A549 (cell line): ENCODE data around the gene DTNB.

Source experiments
- BCL3 ChIP-seq: fragments of >200 bp; sonication (Bioruptor Twin); formaldehyde crosslinking; IDR thresholded peaks from 3 replicates; pipeline ENCODE4 v1.6.1; 2016
- CEBPB ChIP-seq, 2 experiments: fragments of >200 bp in 1 of 2; sonication (Bioruptor Twin) in 1 of 2; formaldehyde crosslinking in 1 of 2; IDR thresholded peaks; 2 replicates each; pipeline ENCODE4 v1.6.1; 2012 to 2016
- EHF ChIP-seq: fragments of 250-450 bp; sonication (Bioruptor Pico); IDR thresholded peaks from 2 replicates; pipeline ENCODE4 v1.5.0; 2020; ENCODE audit warnings: mild to moderate bottlenecking
- EP300 ChIP-seq, 2 experiments: fragments of >200 bp; sonication (Bioruptor Twin); formaldehyde crosslinking; IDR thresholded peaks; 2 replicates in 1 of 2; 3 replicates in 1 of 2; pipeline ENCODE4 v1.6.1; 2016 to 2017
- HMGXB4 ChIP-seq: fragments of 250-450 bp; sonication (Bioruptor Pico); IDR thresholded peaks from 2 replicates; pipeline ENCODE4 v1.5.0; 2021; ENCODE audit warnings: mild to moderate bottlenecking, moderate library complexity, borderline replicate concordance
- MAFK ChIP-seq: fragments of 450-650 bp; IDR thresholded peaks from 2 replicates; pipeline ENCODE4 v1.6.1; 2014; ENCODE audit not compliant: partially characterized antibody
- MAZ ChIP-seq: fragments of 150-350 bp; IDR thresholded peaks from 2 replicates; pipeline ENCODE4 v1.6.1; 2014; ENCODE audit warnings: antibody characterized with exemption, low read depth, low read length, borderline replicate concordance
- PBX3 ChIP-seq: IDR thresholded peaks from 2 replicates; pipeline ENCODE4 v1.6.1; 2012
- POLR2A ChIP-seq: IDR thresholded peaks from 2 replicates; pipeline ENCODE4 v1.6.1; 2012; ENCODE audit warnings: mild to moderate bottlenecking, low read length
- SREBF2 ChIP-seq: fragments of 450-650 bp; IDR thresholded peaks from 2 replicates; pipeline ENCODE4 v1.6.1; 2014; ENCODE audit warnings: mild to moderate bottlenecking, moderate library complexity
- TFCP2L1 ChIP-seq: fragments of 250-450 bp; sonication (Bioruptor Pico); IDR thresholded peaks from 2 replicates; pipeline ENCODE4 v1.5.0; 2021; ENCODE audit warnings: mild to moderate bottlenecking
- ZC3H11A ChIP-seq: fragments of 450-650 bp; IDR thresholded peaks from 2 replicates; pipeline ENCODE4 v1.6.1; 2014; ENCODE audit warnings: antibody characterized with exemption, mild to moderate bottlenecking
- TF ChIP-seq, protein P1 (sequence below): fragments of >200 bp; sonication (Bioruptor Twin); formaldehyde crosslinking; IDR thresholded peaks from 3 replicates; pipeline ENCODE4 v1.5.1; 2016
- TF ChIP-seq, protein P2 (sequence below): fragments of 200-600 bp; sonication (generic); IDR thresholded peaks from 2 replicates; pipeline ENCODE4 v1.6.1; 2016; ENCODE audit warnings: antibody characterized with exemption, mild to moderate bottlenecking, moderate library complexity

GRCh38 chr2:25361261-25362048 is 311.9 kb downstream of the DTNB start:
- no peak for TF ChIP-seq HMGXB4 (CRISPR knock-in tag)
- TF ChIP-seq, protein P1, sequence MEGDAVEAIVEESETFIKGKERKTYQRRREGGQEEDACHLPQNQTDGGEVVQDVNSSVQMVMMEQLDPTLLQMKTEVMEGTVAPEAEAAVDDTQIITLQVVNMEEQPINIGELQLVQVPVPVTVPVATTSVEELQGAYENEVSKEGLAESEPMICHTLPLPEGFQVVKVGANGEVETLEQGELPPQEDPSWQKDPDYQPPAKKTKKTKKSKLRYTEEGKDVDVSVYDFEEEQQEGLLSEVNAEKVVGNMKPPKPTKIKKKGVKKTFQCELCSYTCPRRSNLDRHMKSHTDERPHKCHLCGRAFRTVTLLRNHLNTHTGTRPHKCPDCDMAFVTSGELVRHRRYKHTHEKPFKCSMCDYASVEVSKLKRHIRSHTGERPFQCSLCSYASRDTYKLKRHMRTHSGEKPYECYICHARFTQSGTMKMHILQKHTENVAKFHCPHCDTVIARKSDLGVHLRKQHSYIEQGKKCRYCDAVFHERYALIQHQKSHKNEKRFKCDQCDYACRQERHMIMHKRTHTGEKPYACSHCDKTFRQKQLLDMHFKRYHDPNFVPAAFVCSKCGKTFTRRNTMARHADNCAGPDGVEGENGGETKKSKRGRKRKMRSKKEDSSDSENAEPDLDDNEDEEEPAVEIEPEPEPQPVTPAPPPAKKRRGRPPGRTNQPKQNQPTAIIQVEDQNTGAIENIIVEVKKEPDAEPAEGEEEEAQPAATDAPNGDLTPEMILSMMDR, result no peak
- TF ChIP-seq ZC3H11A, result no peak
- TF ChIP-seq MAFK, result no peak
- TF ChIP-seq POLR2A, result no peak
- TF ChIP-seq TFCP2L1 (CRISPR knock-in tag), result no peak
- no peak for TF ChIP-seq EP300 (IDR thresholded peaks at IDR 0.05)
- TF ChIP-seq SREBF2, result no peak
- TF ChIP-seq CEBPB (IDR thresholded peaks at IDR 0.05), result no peak
- TF ChIP-seq, protein P2, sequence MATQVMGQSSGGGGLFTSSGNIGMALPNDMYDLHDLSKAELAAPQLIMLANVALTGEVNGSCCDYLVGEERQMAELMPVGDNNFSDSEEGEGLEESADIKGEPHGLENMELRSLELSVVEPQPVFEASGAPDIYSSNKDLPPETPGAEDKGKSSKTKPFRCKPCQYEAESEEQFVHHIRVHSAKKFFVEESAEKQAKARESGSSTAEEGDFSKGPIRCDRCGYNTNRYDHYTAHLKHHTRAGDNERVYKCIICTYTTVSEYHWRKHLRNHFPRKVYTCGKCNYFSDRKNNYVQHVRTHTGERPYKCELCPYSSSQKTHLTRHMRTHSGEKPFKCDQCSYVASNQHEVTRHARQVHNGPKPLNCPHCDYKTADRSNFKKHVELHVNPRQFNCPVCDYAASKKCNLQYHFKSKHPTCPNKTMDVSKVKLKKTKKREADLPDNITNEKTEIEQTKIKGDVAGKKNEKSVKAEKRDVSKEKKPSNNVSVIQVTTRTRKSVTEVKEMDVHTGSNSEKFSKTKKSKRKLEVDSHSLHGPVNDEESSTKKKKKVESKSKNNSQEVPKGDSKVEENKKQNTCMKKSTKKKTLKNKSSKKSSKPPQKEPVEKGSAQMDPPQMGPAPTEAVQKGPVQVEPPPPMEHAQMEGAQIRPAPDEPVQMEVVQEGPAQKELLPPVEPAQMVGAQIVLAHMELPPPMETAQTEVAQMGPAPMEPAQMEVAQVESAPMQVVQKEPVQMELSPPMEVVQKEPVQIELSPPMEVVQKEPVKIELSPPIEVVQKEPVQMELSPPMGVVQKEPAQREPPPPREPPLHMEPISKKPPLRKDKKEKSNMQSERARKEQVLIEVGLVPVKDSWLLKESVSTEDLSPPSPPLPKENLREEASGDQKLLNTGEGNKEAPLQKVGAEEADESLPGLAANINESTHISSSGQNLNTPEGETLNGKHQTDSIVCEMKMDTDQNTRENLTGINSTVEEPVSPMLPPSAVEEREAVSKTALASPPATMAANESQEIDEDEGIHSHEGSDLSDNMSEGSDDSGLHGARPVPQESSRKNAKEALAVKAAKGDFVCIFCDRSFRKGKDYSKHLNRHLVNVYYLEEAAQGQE, result no peak
- no peak for TF ChIP-seq PBX3
- no peak for TF ChIP-seq EHF (CRISPR knock-in tag)
- TF ChIP-seq MAZ, result no peak
- no peak for TF ChIP-seq BCL3
